ENCODE measurements around the gene PDE4B. TPM values are rescaled to one million over a fixed set of nuclear protein-coding genes. Genes with fewer than 3 reads are reported as not detected.

Gene PDE4B
- total RNA-seq, 1 donor from 2014 or later = 29.0 TPM

GRCh38 chr1:65820983-65821382 is 28.3 kb downstream of the PDE4B start:
- intact Hi-C loops (cut with DNase I) = no loop called here
- H3K4me1 ChIP-seq = no peaks in the 10 kb centered on the region
- DNase-seq (ENCODE audit: extremely low spot score in 2 of 2) = no peak
- H3K36me3 ChIP-seq = no peaks in the 10 kb centered on the region
- no peaks in the 10 kb centered on the region for H3K27me3 ChIP-seq
- no peak overlapping the region for H3K4me3 ChIP-seq
- no peak overlapping the region for H3K27ac ChIP-seq
- TF ChIP-seq CTCF (IDR thresholded peaks at IDR 0.05) (no peak), POLR2AphosphoS5 (IDR thresholded peaks at IDR 0.05; ENCODE audit: insufficient read depth in 1 of 2, low read depth in 1 of 2) (no peak), POLR2A (IDR thresholded peaks at IDR 0.05) (no peak)
- H3K9me3 ChIP-seq = no peaks in the 10 kb centered on the region

GRCh38 chr1:65821386-65821785 is 28.7 kb downstream of the PDE4B start:
- H3K27me3 ChIP-seq = no peaks in the 10 kb centered on the region
- no peak overlapping the region for H3K4me3 ChIP-seq
- H3K36me3 ChIP-seq = no peaks in the 10 kb centered on the region
- H3K9me3 ChIP-seq = no peaks in the 10 kb centered on the region
- no peak for DNase-seq (ENCODE audit: extremely low spot score in 2 of 2)
- no peak for TF ChIP-seq POLR2A (IDR thresholded peaks at IDR 0.05)
- no peak for TF ChIP-seq POLR2AphosphoS5 (IDR thresholded peaks at IDR 0.05; ENCODE audit: insufficient read depth in 1 of 2, low read depth in 1 of 2)
- TF ChIP-seq CTCF (IDR thresholded peaks at IDR 0.05) = no peak
- H3K27ac ChIP-seq = no peak overlapping the region
- H3K4me1 ChIP-seq = no peaks in the 10 kb centered on the region
- intact Hi-C loops (cut with DNase I) = no loop called here

GRCh38 chr1:65824103-65824502 is 31.4 kb downstream of the PDE4B start:
- Histone ChIP-seq H3K9me3 (no peaks in the 10 kb centered on the region), H3K4me1 (no peaks in the 10 kb centered on the region), H3K36me3 (no peaks in the 10 kb centered on the region), H3K27me3 (no peaks in the 10 kb centered on the region), H3K4me3 (no peak overlapping the region), H3K27ac (no peak overlapping the region)
- no peak for TF ChIP-seq CTCF (IDR thresholded peaks at IDR 0.05)
- no peak for TF ChIP-seq POLR2AphosphoS5 (IDR thresholded peaks at IDR 0.05; ENCODE audit: insufficient read depth in 1 of 2, low read depth in 1 of 2)
- intact Hi-C loops (cut with DNase I) = no loop called here
- DNase-seq (ENCODE audit: extremely low spot score in 2 of 2) = no peak

GRCh38 chr1:65825741-65826140 is 33.0 kb downstream of the PDE4B start:
- H3K4me1 ChIP-seq = no peaks in the 10 kb centered on the region
- no peaks in the 10 kb centered on the region for H3K27me3 ChIP-seq
- no peaks in the 10 kb centered on the region for H3K36me3 ChIP-seq
- no peaks in the 10 kb centered on the region for H3K9me3 ChIP-seq
- TF ChIP-seq POLR2A (IDR thresholded peaks at IDR 0.05) (no peak), POLR2AphosphoS5 (IDR thresholded peaks at IDR 0.05; ENCODE audit: insufficient read depth in 1 of 2, low read depth in 1 of 2) (no peak), CTCF (IDR thresholded peaks at IDR 0.05) (no peak)
- H3K27ac ChIP-seq = no peak overlapping the region
- DNase-seq (ENCODE audit: extremely low spot score in 2 of 2) = no peak
- intact Hi-C loops (cut with DNase I) = no loop called here
- no peak overlapping the region for H3K4me3 ChIP-seq

GRCh38 chr1:65826782-65827181 is 34.1 kb downstream of the PDE4B start:
- TF ChIP-seq POLR2AphosphoS5 (IDR thresholded peaks at IDR 0.05; ENCODE audit: insufficient read depth in 1 of 2, low read depth in 1 of 2) = no peak
- no peak for TF ChIP-seq CTCF (IDR thresholded peaks at IDR 0.05)
- TF ChIP-seq POLR2A (IDR thresholded peaks at IDR 0.05) = no peak
- Histone ChIP-seq H3K4me3 (no peak overlapping the region), H3K27me3 (no peaks in the 10 kb centered on the region), H3K27ac (no peak overlapping the region), H3K9me3 (no peaks in the 10 kb centered on the region), H3K4me1 (no peaks in the 10 kb centered on the region), H3K36me3 (no peaks in the 10 kb centered on the region)
- DNase-seq (ENCODE audit: extremely low spot score in 2 of 2) = no peak
- intact Hi-C loops (cut with DNase I) = no loop called here

Data from vagina (tissue), 2 donors.